ENCODE measurements around the gene GPR32. TPM values are rescaled to one million over a fixed set of nuclear protein-coding genes. Genes with fewer than 3 reads are reported as not detected.
"Not testable (repeated sequence)": the region's sequence is repeated elsewhere in the genome, so short reads cannot be mapped to it uniquely, and the experiment has no call there.

Gene GPR32
- not detected for total RNA-seq

- not testable (repeated sequence) for H3K9me3 ChIP-seq; H3K27me3 ChIP-seq; H3K4me1 ChIP-seq; DNase-seq (ENCODE audit: low spot score); H3K27ac ChIP-seq; H3K36me3 ChIP-seq; H3K4me3 ChIP-seq
Observed at GRCh38 chr19:50770164-50770563, at the start of gene GPR32. TSS of gene GPR32 (plus strand) at chr19:50770464. CDS start at chr19:50770601, 137 bp downstream.

GRCh38 chr19:50720921-50721381, 49.3 kb upstream of the GPR32 start:
- DNase-seq (ENCODE audit: low spot score) = no peak
- Histone ChIP-seq H3K4me1 (peaks cover 0 to 41% of the 10 kb centered on the region in 2 donors), H3K4me3 (no peak overlapping the region), H3K36me3 (no peaks in the 10 kb centered on the region), H3K27me3 (peaks cover 0 to 6% of the 10 kb centered on the region in 2 donors), H3K9me3 (no peaks in the 10 kb centered on the region), H3K27ac (no peak overlapping the region)
- no peak for TF ChIP-seq CTCF (IDR thresholded peaks at IDR 0.05)

- Histone ChIP-seq H3K36me3 (no peaks in the 10 kb centered on the region), H3K9me3 (no peaks in the 10 kb centered on the region), H3K4me1 (peaks cover 0 to 41% of the 10 kb centered on the region in 2 donors), H3K27ac (no peak overlapping the region), H3K4me3 (no peak overlapping the region), H3K27me3 (peaks cover 0 to 6% of the 10 kb centered on the region in 2 donors)
- DNase-seq (ENCODE audit: low spot score) = no peak
- TF ChIP-seq CTCF (IDR thresholded peaks at IDR 0.05) = no peak
Observed at GRCh38 chr19:50721441-50722137, 48.7 kb upstream of the GPR32 start.

GRCh38 chr19:50722201-50723013, 47.9 kb upstream of the GPR32 start:
- peak overlapping the region; percentile 24 to 25 for H3K27ac ChIP-seq
- DNase-seq (ENCODE audit: low spot score) = no peak
- peaks cover 0 to 6% of the 10 kb centered on the region in 2 donors for H3K27me3 ChIP-seq
- no peak for TF ChIP-seq CTCF (IDR thresholded peaks at IDR 0.05)
- peaks cover 0 to 41% of the 10 kb centered on the region in 2 donors for H3K4me1 ChIP-seq
- peak overlapping the region in 1 of 2 donors; percentile 71 for H3K4me3 ChIP-seq
- H3K9me3 ChIP-seq = no peaks in the 10 kb centered on the region
- no peaks in the 10 kb centered on the region for H3K36me3 ChIP-seq

- Histone ChIP-seq H3K4me3 (peak within 1 kb of the TSS; percentile 35 to 71), H3K9me3 (no peaks in the 10 kb centered on the region), H3K36me3 (no peaks in the 10 kb centered on the region), H3K27me3 (peaks cover 0 to 6% of the 10 kb centered on the region in 2 donors), H3K27ac (peak within 1 kb of the TSS; percentile 25 to 41), H3K4me1 (peaks cover 0 to 41% of the 10 kb centered on the region in 2 donors)
- no peak for TF ChIP-seq CTCF (IDR thresholded peaks at IDR 0.05)
- peak; percentile 65 for DNase-seq (ENCODE audit: low spot score)
Observed at GRCh38 chr19:50723069-50723468, 47.2 kb upstream of the GPR32 start, which contains the start of gene CLEC11A. TSS of gene CLEC11A (plus strand) at chr19:50723364. CDS start at chr19:50723526, 162 bp downstream.

All from right atrium auricular region (tissue), 2 donors.